Activated CD4-positive, alpha-beta T cell treated with anti-CD3 and anti-CD28 coated beads, Interleukin-10, Interleukin-2, amounts not matched to agents 100 ng/mL and 50 ng/mL, durations not matched to agents 16 hours and 8 hours (primary cell): Measurements from ENCODE around the gene CDH11.

Experiments
- DNase-seq: peaks from one replicate; pipeline ENCODE4 v3.0.0-alpha.2; 2020

CDH11 gene

GRCh38 chr16:64973171-64973570 lies 148.7 kb downstream of the CDH11 start:
- DNase-seq, result no peak

GRCh38 chr16:64971171-64971570 lies 150.7 kb downstream of the CDH11 start:
- no peak for DNase-seq

- no peak for DNase-seq
Measured at GRCh38 chr16:64969221-64969620, 152.6 kb downstream of the CDH11 start.

- DNase-seq, result no peak
Measured at GRCh38 chr16:64968539-64968938, 153.3 kb downstream of the CDH11 start.

GRCh38 chr16:64964126-64964540 lies 157.7 kb downstream of the CDH11 start:
- no peak for DNase-seq

GRCh38 chr16:64962786-64963185 lies 159.1 kb downstream of the CDH11 start:
- no peak for DNase-seq

- no peak for DNase-seq
Measured at GRCh38 chr16:64957246-64957645, 164.6 kb downstream of the CDH11 start.

GRCh38 chr16:64952177-64952576 lies 169.7 kb downstream of the CDH11 start:
- DNase-seq, result no peak

- DNase-seq, result no peak
Measured at GRCh38 chr16:64951193-64951592, 170.7 kb downstream of the CDH11 start.

GRCh38 chr16:64950731-64951130 lies 171.1 kb downstream of the CDH11 start:
- DNase-seq, result no peak

- no peak for DNase-seq
Measured at GRCh38 chr16:64950262-64950661, 171.6 kb downstream of the CDH11 start.

- DNase-seq, result no peak
Measured at GRCh38 chr16:64948056-64948455, 173.8 kb downstream of the CDH11 start.

GRCh38 chr16:64947651-64948050 lies 174.2 kb downstream of the CDH11 start:
- no peak for DNase-seq

- no peak for DNase-seq
Measured at GRCh38 chr16:64933885-64934284, 188.0 kb downstream of the CDH11 start.

GRCh38 chr16:64926476-64926875 lies 195.4 kb downstream of the CDH11 start:
- DNase-seq, result no peak

GRCh38 chr16:64925166-64925565 lies 196.7 kb downstream of the CDH11 start:
- no peak for DNase-seq

- DNase-seq, result no peak
Measured at GRCh38 chr16:64924086-64924485, 197.8 kb downstream of the CDH11 start.

- DNase-seq, result no peak
Measured at GRCh38 chr16:64919929-64920607, 201.8 kb downstream of the CDH11 start.

GRCh38 chr16:64919141-64919540 lies 202.7 kb downstream of the CDH11 start:
- no peak for DNase-seq

- DNase-seq, result no peak
Measured at GRCh38 chr16:64916051-64916450, 205.8 kb downstream of the CDH11 start.

GRCh38 chr16:64910356-64910755 lies 211.5 kb downstream of the CDH11 start:
- DNase-seq, result no peak

GRCh38 chr16:64907844-64908243 lies 214.0 kb downstream of the CDH11 start:
- DNase-seq, result no peak

GRCh38 chr16:64903770-64904169 lies 218.1 kb downstream of the CDH11 start:
- DNase-seq, result no peak

GRCh38 chr16:64900517-64900916 lies 221.3 kb downstream of the CDH11 start:
- no peak for DNase-seq

- DNase-seq, result no peak
Measured at GRCh38 chr16:64900019-64900418, 221.8 kb downstream of the CDH11 start.
